ENCODE data around the gene PI4KA.

PI4KA gene

DNA sequence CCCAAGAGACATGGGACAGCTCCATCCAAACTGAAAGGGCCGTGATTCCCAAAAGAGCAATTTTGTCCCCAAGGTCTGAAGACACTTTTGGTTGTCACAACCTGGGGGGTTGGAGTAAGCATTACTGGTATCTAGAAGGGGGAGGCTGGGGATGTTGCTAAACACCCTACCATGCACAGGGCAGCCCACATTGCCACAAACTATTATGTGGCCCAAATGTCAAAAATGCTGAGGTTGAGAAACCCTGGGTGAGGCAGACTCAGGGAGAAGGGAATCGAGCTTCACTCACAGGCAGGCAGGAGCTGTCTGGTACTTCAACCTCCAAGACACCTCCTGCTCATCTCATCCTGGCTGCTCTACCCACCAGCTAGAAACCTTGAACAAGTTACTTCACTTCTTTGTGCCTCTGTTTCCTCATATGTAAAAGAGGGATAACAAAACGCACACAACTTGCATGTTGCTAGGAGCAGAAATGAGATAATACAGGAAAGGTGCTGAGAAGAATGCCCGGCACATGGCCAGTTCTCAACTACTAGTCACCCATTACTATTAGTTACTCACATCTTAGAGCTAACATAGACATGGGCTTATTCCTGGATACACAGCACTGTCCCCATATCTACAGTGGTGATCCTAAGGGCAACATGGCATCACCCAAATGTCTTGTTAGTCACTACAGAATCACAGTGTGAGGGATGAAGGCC is 75.9 kb downstream of the PI4KA start:
- TF ChIP-seq TAF1 (IDR thresholded peaks at IDR 0.05; ENCODE audit: borderline replicate concordance, low read depth, low read length) (no peak), POLR2A (IDR thresholded peaks at IDR 0.05; ENCODE audit: low read depth, low read length) (no peak), POLR2AphosphoS5 (IDR thresholded peaks at IDR 0.05; ENCODE audit: low read depth, low read length) (no peak)
- DNase-seq (ENCODE audit: insufficient read length) (no peak), FAIRE-seq (no peak)

DNA sequence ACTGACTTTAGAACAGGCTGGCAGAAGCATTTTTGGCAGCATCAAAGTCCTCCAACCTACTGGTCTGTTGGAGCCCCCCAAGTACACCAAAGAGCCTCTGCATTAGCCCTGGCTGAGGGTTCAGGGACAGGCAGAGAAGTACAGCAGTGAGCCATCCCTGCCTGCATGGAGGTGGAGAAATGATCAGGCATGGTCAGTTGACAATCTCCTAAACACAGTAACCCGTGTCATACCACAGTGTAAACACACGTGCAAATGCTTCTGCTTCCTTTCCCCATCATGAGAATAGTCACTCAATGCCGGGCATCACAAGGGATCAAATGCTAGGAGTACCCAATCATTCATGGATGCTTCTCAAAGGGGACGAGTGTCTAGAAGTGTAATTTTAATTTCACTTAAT is 76.5 kb downstream of the PI4KA start:
- TF ChIP-seq TAF1 (IDR thresholded peaks at IDR 0.05; ENCODE audit: borderline replicate concordance, low read depth, low read length) (no peak), POLR2A (IDR thresholded peaks at IDR 0.05; ENCODE audit: low read depth, low read length) (no peak), POLR2AphosphoS5 (IDR thresholded peaks at IDR 0.05; ENCODE audit: low read depth, low read length) (no peak)
- no peak for DNase-seq (ENCODE audit: insufficient read length)
- FAIRE-seq, result no peak

DNA sequence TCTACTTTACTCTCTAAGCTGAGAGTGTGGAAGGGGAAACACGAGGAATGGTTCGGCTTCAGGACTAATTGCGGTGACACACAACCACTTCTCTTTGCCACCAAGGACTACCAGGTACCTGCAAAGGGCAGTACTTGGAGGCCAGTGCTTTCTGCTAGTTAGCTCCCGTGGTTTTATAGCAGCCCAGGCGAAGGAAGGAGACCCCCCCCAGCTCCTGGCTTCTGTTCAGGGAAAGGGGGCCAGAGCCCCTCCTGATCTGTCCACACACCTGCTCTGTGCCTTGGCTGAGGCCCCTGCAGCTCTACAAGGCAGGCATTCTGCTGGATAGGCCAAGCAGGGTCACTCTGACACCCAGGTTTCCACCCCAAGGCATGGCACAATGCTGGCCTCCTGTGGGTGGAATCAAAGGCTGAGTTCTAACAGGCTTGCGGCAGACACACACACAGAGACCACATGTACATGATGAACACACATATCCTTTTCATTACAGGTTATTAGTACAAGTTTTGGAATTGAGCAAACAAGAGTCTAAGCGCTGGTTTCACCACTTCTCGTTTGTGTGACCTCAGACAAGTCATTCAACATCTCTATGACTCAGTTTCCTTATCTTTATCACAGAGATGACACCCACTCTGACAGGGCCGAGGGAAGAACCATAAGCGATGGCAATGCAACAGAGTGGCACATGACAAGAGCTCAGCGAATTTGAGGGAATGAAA is 77.2 kb downstream of the PI4KA start:
- TF ChIP-seq POLR2AphosphoS5 (IDR thresholded peaks at IDR 0.05; ENCODE audit: low read depth, low read length) (no peak), TAF1 (IDR thresholded peaks at IDR 0.05; ENCODE audit: borderline replicate concordance, low read depth, low read length) (no peak), POLR2A (IDR thresholded peaks at IDR 0.05; ENCODE audit: low read depth, low read length) (no peak)
- FAIRE-seq (no peak), DNase-seq (ENCODE audit: insufficient read length) (no peak)

DNA sequence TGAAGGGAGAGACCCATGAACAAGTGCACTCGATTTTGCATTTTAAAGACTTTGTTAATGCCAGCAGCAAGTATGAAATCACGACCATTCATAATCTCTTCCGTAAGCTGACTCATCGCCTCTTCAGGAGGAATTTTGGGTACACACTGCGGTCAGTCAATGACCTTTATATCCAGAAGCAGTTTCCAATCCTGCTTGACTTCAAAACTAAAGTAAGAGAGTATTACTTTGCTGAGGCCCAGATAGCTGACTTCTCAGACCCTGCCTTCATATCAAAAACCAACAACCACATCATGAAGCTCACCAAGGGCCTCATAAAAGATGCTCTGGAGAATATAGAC is 78.8 kb downstream of the PI4KA start:
- FAIRE-seq (no peak), DNase-seq (ENCODE audit: insufficient read length) (no peak)
- TF ChIP-seq POLR2A (IDR thresholded peaks at IDR 0.05; ENCODE audit: low read depth, low read length), result no peak
- no peak for TF ChIP-seq POLR2AphosphoS5 (IDR thresholded peaks at IDR 0.05; ENCODE audit: low read depth, low read length)
- TF ChIP-seq TAF1 (IDR thresholded peaks at IDR 0.05; ENCODE audit: borderline replicate concordance, low read depth, low read length), result no peak

DNA sequence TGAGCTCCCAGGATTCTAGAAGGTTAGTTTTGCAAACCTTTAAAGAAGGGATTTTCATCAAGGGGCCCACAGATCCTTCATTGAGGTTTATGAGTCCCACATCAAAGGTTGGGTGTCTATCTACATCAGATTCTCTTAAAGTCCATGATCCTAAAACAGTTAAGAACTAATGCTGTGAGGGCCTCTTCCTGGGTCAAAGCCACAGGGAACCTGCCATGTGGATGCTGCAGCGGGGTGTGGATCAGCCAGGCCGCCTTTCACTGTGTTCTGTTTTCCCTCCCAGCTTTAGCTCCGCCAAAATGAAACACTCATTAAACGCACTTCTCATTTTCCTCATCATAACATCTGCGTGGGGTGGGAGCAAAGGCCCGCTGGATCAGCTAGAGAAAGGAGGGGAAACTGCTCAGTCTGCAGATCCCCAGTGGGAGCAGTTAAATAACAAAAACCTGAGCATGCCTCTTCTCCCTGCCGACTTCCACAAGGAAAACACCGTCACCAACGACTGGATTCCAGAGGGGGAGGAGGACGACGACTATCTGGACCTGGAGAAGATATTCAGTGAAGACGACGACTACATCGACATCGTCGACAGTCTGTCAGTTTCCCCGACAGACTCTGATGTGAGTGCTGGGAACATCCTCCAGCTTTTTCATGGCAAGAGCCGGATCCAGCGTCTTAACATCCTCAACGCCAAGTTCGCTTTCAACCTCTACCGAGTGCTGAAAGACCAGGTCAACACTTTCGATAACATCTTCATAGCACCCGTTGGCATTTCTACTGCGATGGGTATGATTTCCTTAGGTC is 79.4 kb downstream of the PI4KA start:
- DNase-seq (ENCODE audit: insufficient read length) (no peak), FAIRE-seq (no peak)
- no peak for TF ChIP-seq TAF1 (IDR thresholded peaks at IDR 0.05; ENCODE audit: borderline replicate concordance, low read depth, low read length)
- TF ChIP-seq POLR2AphosphoS5 (IDR thresholded peaks at IDR 0.05; ENCODE audit: low read depth, low read length), result no peak
- no peak for TF ChIP-seq POLR2A (IDR thresholded peaks at IDR 0.05; ENCODE audit: low read depth, low read length)

DNA sequence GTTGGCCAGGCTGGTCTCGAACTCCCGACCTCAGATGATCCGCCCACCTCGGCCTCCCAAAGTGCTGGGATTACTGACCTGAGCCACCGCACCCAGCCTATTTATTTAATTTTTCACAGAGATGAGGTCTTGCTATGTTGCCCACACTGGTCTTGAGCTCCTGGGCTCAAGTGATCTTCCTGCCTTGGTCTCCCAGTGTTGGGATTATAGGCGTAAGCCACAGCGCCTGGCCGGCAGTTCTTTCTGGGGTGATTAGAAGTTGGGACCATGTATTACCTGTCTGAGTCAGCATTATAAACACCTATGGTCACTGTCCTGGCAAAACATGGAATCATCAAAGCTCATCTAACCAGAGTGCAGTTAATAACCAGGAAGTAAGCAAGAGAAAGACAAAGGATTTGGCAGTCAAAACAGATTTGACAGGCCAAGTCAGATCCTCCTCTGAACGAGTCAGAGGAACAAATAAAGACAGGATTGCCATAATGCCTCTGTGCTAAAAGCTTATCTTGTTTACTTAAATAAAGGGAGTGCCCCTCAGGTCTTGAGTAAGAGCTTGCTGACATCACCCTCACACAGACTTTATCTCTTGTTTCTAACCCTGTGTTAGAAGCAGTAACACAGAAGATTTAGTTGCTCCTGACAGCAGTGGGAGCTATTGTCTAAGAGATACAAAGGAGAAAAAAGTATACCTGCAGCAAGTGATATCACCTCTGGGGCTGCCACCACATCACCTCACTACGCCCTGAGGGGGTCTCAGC is 81.0 kb downstream of the PI4KA start:
- TF ChIP-seq POLR2A (IDR thresholded peaks at IDR 0.05; ENCODE audit: low read depth, low read length) (no peak), POLR2AphosphoS5 (IDR thresholded peaks at IDR 0.05; ENCODE audit: low read depth, low read length) (no peak), TAF1 (IDR thresholded peaks at IDR 0.05; ENCODE audit: borderline replicate concordance, low read depth, low read length) (no peak)
- FAIRE-seq, result no peak

DNA sequence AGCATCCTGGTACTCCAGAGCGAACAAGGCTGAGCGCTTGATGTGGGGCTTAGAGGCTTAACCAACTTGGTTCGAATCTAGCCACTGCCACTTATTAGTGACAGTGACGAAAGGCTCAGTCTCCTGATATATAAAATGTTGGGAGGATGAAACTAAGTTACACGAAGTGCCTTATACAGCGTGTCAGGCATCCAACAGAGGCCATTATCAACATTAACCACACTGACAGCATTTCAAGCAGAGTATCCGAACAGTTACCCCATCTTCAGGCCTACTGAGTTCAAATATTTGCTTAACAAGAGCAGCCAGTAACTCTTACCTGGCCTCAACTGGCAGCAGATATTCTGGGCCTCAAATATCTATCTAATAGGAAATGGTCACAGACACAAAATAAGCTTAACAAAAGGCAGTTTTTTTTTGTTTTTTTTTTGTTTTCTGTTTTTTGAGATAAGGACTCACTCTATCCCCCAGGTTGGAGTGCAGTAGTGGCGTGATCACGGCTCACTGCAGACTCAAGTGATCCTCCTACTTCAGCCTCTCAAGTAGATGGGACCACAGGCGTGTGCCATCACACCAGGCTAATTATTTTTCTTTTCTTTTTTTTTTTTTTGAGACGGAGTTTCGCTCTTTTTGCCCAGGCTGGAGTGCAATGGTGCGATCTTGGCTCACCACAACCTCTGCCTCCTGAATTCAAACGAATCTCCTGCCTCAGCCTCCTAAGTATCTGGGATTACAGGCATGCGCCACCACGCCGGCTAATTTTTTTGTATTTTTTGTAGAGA is 81.8 kb downstream of the PI4KA start:
- TF ChIP-seq POLR2A (IDR thresholded peaks at IDR 0.05; ENCODE audit: low read depth, low read length) (no peak), POLR2AphosphoS5 (IDR thresholded peaks at IDR 0.05; ENCODE audit: low read depth, low read length) (no peak), TAF1 (IDR thresholded peaks at IDR 0.05; ENCODE audit: borderline replicate concordance, low read depth, low read length) (no peak)
- FAIRE-seq (no peak), DNase-seq (ENCODE audit: insufficient read length) (no peak)

More for the DNA sequence above, 81.0 kb downstream of the PI4KA start:
- DNase-seq (ENCODE audit: insufficient read length), result no peak

DNA sequence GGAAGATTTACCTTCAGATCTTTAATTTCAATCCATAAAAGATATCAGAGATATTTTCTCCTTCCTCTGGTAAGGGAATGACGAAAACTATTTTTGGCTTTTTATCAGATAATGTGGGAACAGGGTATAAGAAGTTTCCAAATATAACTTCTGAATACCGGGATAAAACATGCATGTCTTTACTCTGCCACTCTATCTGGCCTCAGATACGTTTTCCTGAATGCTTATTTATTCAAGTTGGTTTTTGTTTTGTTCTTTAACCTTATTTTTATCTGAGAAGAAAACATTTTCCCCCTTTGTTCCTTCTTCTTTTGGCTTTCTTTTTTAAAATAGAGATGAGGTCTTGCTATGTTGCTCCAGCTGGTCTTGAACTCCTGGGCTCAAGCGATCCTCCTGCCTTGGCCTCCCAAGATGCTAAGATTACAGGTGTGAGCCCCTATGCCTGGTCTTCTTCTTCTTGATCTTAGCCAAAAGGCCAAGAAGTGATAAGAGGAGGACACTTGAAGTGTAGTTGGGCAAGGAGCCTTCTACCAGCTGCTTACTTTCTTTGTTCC is 83.2 kb downstream of the PI4KA start:
- FAIRE-seq, result no peak
- DNase-seq (ENCODE audit: insufficient read length), result no peak
- TF ChIP-seq POLR2A (IDR thresholded peaks at IDR 0.05; ENCODE audit: low read depth, low read length), result no peak
- TF ChIP-seq TAF1 (IDR thresholded peaks at IDR 0.05; ENCODE audit: borderline replicate concordance, low read depth, low read length), result no peak

DNA sequence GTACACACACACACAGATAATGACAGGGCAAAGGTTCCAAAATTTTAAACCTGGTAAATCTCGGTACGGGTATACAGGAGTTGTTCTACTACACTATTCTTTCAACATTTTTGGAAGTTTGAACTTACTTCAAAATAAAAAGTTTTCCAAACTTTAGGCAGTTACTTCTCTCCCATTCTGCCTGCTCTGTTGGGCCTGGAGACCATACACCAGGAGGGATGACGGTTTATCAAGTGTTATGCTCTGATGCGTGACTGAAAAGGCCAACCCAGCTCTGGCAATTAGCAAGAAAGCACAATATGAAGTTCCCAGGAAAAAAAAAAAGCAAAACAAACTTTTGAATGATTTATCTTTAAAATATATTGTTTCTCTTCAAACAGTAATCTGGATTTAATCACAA is 83.7 kb downstream of the PI4KA start:
- TF ChIP-seq TAF1 (IDR thresholded peaks at IDR 0.05; ENCODE audit: borderline replicate concordance, low read depth, low read length), result no peak
- no peak for TF ChIP-seq POLR2AphosphoS5 (IDR thresholded peaks at IDR 0.05; ENCODE audit: low read depth, low read length)
- TF ChIP-seq POLR2A (IDR thresholded peaks at IDR 0.05; ENCODE audit: low read depth, low read length), result no peak
- no peak for DNase-seq (ENCODE audit: insufficient read length)
- no peak for FAIRE-seq

DNA sequence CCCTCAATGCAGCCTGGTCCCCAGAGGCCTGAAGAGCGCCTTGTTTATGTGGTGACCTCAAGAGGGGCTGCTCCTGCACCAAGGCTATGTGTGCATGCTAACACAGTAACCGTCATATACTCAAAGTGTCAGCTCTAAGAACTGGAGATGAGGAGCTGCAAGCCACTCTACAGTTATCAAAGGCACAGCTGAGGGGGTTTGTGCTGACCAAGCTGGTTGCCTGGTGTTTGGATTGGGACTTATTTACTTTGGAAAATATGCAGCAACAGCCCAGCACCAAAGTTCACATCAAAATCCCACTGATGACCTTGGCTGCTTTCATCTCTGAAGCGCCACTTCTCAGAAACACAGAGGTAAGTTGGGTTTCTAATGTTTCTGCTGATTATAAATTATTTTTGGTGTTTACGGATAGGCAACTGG is 84.8 kb downstream of the PI4KA start, which contains the start of gene SERPIND1:
Gene SERPIND1 (plus strand): TSS at position 321 of the 420 bp plus-strand sequence. CDS start 5,200 bp downstream, outside the sequence.
- DNase-seq (ENCODE audit: insufficient read length) (no peak), FAIRE-seq (no peak)
- TF ChIP-seq POLR2A (IDR thresholded peaks at IDR 0.05; ENCODE audit: low read depth, low read length) (no peak), TAF1 (IDR thresholded peaks at IDR 0.05; ENCODE audit: borderline replicate concordance, low read depth, low read length) (no peak), POLR2AphosphoS5 (IDR thresholded peaks at IDR 0.05; ENCODE audit: low read depth, low read length) (no peak)

Data from GM12892 (cell line).